GM06990 (cell line): ENCODE results near the gene RHBDD1.
"Not testable (repeated sequence)": the region's sequence is repeated elsewhere in the genome, so short reads cannot be mapped to it uniquely, and the experiment has no call there.

Experiments used
- DNase-seq: peaks from one replicate; pipeline ENCODE4 v3.0.0-alpha.2; 2011; ENCODE audit not compliant: insufficient read length; ENCODE audit errors: extremely low read depth
- H3K27me3 ChIP-seq: replicated peaks from 2 replicates; pipeline ENCODE4 v1.6.0; 2011; ENCODE audit warnings: low read length; ENCODE audit not compliant: control insufficient read depth, insufficient read depth
- H3K36me3 ChIP-seq: 2 replicates; pipeline ENCODE4 v1.5.1; 2011; ENCODE audit warnings: low read length; ENCODE audit not compliant: control insufficient read depth, insufficient read depth
- H3K4me3 ChIP-seq: replicated peaks from 2 replicates; pipeline ENCODE4 v1.5.1; 2011; ENCODE audit warnings: low read depth, mild to moderate bottlenecking, control low read depth, low read length
- CTCF ChIP-seq: IDR thresholded peaks from 2 replicates; pipeline ENCODE4 v1.5.1; 2011; ENCODE audit warnings: low read length, control low read depth, mild to moderate bottlenecking, inconsistent platforms; ENCODE audit not compliant: insufficient read depth, poor library complexity, severe bottlenecking

Gene RHBDD1

GRCh38 chr2:226825056-226825455 is 10.8 kb upstream of the RHBDD1 start:
- no peak for TF ChIP-seq CTCF
- Histone ChIP-seq H3K36me3 (no peaks in the 10 kb centered on the region), H3K4me3 (no peak overlapping the region), H3K27me3 (no peaks in the 10 kb centered on the region)
- DNase-seq: no peak

GRCh38 chr2:226828191-226828590 is 7.7 kb upstream of the RHBDD1 start:
- no peak overlapping the region for H3K4me3 ChIP-seq
- H3K27me3 ChIP-seq: no peaks in the 10 kb centered on the region
- H3K36me3 ChIP-seq: no peaks in the 10 kb centered on the region; the same call in 1 of the 2 replicates
- no peak for TF ChIP-seq CTCF
- DNase-seq: no peak

GRCh38 chr2:226829721-226830631 is 5.9 kb upstream of the RHBDD1 start:
- TF ChIP-seq CTCF: no peak
- no peak for DNase-seq
- Histone ChIP-seq H3K36me3 (no peaks in the 10 kb centered on the region; the same call in 1 of the 2 replicates), H3K27me3 (no peaks in the 10 kb centered on the region), H3K4me3 (no peak overlapping the region)

- no peak for TF ChIP-seq CTCF
- no peaks in the 10 kb centered on the region; the same call in 1 of the 2 replicates for H3K36me3 ChIP-seq
- H3K4me3 ChIP-seq: no peak overlapping the region
- no peaks in the 10 kb centered on the region for H3K27me3 ChIP-seq
- no peak for DNase-seq
Observed at GRCh38 chr2:226831266-226831665, 4.6 kb upstream of the RHBDD1 start.

- TF ChIP-seq CTCF: no peak
- no peaks in the 10 kb centered on the region for H3K27me3 ChIP-seq
- no peak for DNase-seq
- no peak overlapping the region for H3K4me3 ChIP-seq
- no peaks in the 10 kb centered on the region; the same call in 1 of the 2 replicates for H3K36me3 ChIP-seq
Observed at GRCh38 chr2:226832061-226832460, 3.8 kb upstream of the RHBDD1 start.

GRCh38 chr2:226834880-226835279 is 974 bp upstream of the RHBDD1 start:
- not testable (repeated sequence) for H3K36me3 ChIP-seq, DNase-seq, H3K27me3 ChIP-seq
- peak overlapping the region; percentile 83 for H3K4me3 ChIP-seq
